ENCODE results near the gene MANBA.
"Not testable (repeated sequence)": the region's sequence is repeated elsewhere in the genome, so short reads cannot be mapped to it uniquely, and the experiment has no call there.

The MANBA gene

DNA sequence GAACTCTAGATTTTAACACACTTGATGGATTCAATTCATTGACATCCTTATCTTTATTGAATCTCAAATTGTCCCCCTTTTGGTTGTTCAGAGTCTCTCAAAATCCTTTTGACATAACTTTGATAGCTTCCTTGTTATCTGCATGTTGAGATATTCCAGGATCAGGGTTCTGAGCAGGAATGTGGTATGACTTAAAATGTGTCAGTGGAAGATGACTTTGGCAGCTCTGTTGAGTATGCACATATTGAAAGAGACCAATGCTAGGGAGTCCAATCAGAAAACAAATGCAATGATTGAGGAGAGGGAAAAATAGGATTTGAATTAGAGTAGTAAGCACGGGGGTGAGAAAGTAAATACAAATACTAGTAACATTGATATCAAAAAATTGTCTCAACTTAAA, 93.8 kb downstream of the MANBA start:
- DNase-seq: no peak

DNA sequence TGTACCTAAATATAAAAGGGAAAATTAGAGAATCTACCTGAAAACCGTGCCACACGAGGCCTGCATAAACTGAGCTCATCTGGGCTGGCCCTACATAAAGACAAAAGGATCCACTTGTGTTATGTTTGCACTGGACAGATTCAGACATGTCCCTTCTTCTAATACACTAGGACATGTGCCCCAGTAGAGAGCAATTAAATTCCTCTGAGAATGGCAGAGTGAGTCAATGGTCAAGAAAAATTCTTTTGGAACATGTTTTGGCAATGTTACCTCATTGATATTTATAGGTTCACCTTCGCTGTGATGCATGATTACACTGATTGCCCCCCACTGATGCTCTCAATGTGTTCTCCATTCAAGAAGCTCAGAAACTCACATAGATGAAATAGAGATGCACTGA, 95.2 kb downstream of the MANBA start:
- DNase-seq: no peak

DNA sequence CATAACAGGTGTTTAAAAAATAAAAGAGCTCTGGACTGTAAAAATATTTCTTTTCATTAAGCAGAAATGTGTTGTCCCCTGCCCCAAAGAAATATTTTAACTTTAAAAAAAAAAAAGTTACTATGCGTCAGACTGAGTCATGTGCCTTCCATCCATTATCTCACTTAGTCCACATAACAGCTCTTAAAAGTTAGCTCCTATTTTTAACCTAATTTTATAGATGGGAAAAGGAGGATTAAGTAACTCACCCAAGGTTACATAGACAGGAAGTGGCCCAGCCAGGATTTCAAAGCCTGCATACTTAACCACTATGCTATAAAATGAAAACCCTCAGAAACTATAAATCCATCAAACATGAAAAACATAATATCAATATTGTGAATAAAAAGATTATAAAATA, 97.7 kb downstream of the MANBA start:
- no peak for DNase-seq

DNA sequence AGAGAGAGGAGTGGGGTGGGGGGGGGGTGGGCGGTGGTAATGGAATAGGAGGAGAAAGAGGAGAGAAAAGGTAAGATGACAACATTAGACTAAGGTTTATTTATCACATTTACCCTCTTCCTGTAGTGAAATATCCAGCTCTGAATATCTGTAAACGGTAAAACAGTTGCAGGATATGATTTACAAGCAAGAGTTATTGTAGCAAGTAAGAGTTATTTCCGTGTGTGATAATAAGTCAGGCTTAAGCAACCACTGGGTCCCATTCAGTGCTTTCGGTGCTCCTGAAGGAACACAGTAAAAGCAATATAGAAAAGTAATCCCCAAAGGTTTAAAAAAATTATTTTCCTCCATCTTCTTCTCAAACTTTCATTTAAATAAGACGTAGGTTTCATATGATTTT, 103.6 kb downstream of the MANBA start:
- no peak for DNase-seq

DNA sequence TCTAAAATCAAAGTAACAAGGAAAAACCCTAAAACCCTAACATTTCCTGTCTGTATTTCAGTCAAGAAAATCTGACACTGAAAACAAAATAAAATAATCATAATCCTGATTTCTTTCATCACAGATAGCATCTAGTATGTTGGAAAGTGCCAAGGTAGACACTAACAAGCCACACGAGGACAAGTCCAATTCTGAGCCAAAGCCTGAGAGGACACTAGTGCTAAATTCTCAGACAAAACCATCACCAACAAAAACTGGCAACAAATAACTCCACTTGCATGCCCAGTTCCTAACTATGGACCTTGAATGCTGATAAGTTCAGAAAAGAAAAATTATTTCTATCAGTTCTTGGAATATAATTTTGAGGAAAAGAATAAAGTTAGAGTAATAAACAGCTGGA, 113.7 kb downstream of the MANBA start:
- no peak for DNase-seq

DNA sequence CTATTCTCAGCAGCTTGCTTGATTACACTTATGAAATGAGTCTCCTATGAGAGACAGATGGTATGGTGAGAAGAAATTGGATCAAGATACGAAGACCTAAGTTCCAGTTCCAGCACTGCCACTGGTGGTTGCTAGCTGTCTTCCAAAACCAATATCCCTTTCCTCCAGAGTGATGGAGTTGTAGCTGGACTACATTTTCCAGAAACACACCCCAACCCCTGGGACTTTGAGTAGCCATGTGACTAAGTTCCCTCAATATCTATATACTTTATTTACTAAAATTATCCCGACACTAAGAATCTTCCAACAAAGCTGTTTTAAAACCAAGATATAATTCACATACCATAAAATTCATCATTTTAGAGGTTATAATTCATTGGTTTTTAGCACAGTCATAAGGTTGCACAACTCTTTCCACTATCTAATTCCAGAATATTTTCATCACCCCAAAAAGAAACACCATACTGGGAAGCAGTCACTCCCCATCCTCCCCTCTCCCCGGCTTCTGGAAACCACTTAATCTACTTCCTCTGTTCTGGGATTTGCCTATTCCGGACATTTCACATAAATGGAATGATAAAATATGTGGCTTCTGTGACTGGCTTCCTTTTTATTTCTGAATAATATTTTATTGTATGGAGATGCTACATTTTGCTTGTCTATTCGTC, 118.0 kb downstream of the MANBA start:
- no peak for DNase-seq

DNA sequence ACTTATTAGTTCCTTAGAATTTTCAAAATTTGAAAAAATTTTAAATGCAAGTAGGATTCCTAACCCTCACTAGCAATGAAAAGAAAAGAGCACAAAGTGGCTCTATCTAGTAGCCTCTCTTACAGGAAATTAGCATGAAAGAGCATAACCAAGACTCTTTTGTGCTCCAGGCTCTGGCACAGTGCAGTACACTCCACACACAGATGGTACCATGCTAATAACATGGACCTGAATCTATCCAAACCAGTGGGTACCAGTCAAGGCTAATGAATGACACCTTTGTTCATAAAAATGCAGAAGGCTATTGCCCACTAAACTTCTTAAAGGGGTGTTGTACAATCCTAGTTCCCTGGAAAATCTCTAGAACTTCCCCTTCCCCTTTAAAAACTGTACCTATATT, 119.0 kb downstream of the MANBA start:
- DNase-seq: no peak

DNA sequence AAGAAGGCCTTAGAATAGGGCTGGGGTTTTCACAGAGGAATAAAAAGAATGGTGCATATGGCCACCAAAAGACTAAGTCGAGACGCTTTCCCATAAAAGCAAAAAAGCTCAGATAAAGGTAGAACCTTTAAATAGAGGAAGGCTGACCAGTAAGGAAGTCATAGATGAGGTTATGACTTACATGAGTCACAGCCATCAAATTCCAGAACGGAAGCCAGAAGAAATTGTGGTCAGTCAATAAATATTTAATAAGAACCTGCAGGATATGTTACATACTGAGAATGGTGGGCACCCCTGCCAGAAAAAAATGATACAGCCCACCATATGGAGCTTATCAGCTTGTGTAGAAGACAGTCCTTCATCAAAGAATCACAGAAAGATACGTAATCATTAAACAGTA, 120.1 kb downstream of the MANBA start:
- DNase-seq: no peak

DNA sequence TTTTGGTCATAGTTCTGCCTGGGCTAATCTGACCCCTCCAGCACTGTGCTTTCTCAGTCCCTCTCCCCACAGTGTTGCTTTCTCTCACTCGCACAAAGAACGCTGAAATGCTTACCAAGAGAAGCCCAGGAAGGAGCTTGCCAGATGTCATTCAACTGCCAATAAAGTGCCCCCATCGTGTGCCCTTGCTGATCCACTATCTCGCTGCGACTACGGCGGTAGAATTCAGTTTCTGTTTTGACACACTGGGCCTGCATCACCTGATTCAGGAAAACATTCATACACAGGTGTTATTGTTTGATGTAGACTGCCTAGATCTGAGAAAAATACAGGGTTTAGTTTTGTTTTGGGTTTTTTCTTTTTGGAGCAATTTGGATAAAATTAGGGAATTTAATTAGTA, 121.2 kb downstream of the MANBA start:
- DNase-seq: no peak

DNA sequence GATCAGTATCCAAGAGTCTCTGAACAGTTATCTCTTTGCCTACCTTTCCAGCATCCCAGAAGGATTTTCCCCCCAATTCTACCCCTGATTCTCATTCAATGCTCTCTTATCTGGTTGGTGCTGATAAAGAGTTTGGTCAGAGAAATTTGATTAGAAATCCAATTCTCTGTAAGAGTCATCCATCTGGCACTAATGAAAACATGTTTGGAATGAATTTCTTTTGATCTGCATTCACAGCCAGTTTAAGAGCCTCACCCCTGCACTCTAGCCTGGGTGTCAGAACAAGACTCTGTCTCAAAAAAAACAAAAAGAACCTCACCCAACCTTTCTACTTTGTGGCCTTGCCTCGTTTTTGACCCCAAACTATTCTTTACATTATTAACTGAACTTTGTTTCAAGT, 122.1 kb downstream of the MANBA start:
- no peak for DNase-seq

DNA sequence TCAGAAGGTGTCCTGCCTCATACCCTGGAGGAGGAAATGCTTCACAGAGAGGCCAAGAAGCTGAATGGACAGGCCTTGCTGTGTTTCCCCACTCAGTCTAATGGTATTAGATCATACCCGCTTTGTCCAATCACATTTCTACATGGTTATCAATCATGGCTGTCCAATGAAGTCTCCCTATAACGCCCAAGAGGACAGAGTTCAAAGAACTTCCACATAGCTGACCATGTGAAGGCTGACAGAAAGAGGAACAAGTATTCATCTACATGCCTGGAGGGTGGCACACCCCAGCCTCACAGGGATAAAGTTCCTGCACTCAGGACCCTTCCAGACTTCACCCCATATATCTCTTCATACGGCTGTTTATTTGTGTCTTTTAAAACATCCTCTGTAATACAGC, 123.4 kb downstream of the MANBA start:
- no peak for DNase-seq

DNA sequence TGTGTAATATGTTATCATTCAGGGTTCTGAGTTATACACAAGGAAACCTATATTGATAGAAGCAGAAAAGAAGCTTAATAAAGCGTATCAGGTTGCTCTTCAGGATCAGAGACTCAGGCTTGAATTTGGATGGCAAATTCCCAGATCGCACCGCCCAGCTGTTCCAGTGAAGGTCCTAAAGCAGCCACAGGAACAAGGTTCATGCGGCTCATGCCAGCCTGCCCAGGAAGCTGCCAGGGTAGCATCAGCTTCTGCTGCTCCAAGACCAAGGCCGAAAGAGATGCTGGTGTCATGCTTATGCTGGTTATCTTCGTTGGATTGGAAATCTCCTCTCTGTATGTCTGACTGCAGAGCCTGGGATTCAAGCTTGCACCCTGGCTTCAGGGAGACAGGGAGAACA, 127.7 kb downstream of the MANBA start:
- DNase-seq: no peak

DNA sequence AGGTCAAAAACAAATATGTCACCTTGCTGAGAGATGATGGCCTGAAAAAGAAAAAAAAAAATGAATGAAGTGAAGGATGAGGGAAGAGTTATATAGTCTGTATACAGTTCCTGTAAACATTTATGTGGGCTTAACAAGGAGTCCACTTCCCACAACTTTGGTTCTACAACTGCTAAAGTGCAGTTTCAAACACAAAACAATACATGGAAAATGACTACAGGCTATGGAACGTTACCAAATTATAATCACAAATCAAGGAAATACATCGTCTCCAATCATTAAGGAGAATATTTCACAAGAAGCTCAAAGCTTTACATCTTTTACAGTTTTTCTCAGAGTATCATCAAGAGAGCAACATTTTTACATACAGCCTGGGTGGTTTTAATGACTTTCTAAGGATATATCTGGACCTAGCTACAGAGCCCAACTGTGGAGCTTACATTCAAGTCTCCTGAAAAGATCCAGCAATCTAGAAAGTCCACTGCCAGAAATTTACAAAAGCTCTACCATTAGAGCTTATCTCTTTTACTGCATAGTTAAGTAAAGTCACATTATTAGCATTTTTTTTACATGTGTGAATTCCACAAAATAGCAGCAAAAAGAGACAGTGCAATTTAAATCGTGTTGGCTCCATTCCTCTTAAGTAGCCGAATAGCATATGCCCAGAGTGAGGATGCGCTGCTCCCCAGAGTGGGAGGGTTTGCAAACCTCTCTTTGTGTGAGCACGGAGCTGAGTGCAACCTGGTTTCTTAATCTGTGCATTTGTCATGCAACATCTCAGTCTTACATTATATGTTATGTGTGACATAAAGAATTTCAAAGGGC, 128.3 kb downstream of the MANBA start:
- no peak for DNase-seq

DNA sequence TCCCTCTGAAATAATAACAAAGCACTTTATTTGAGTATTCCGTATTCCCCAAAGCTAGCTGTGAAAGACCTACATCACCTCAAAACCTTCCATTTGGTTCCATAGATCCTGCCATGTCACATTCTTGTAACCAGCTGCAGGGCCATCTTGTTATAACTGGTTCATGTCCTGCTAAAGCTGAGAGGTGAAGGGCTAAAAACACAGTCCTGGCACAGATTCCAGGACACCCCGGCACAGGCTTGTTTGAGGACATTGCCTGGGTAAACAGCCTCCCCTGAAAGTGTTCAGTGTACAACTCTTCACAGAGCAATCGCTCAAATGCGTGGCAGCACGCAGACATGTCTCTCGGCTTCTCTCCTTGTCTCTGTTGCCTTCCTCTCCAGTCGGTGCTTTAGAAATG, 129.2 kb downstream of the MANBA start:
- no peak for DNase-seq

DNA sequence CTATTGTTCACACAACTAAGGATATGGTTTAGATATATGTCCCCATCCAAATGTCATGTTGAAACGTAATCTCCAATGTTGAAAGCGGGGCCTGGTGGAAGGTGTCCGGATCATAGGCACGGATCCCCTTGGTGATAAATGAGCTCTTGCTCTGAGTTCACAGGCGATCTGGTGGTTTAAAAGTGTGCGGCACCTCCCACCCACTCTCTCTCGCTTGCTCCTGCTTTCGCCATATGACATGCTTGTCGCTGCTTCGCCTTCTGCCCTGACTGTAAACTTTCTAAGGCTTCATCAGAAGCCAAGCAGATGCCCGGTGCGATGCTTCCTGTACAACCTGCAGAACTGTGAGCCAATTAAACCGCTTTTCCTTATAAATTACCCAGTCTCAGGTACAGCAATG, 131.1 kb downstream of the MANBA start:
- DNase-seq: no peak

DNA sequence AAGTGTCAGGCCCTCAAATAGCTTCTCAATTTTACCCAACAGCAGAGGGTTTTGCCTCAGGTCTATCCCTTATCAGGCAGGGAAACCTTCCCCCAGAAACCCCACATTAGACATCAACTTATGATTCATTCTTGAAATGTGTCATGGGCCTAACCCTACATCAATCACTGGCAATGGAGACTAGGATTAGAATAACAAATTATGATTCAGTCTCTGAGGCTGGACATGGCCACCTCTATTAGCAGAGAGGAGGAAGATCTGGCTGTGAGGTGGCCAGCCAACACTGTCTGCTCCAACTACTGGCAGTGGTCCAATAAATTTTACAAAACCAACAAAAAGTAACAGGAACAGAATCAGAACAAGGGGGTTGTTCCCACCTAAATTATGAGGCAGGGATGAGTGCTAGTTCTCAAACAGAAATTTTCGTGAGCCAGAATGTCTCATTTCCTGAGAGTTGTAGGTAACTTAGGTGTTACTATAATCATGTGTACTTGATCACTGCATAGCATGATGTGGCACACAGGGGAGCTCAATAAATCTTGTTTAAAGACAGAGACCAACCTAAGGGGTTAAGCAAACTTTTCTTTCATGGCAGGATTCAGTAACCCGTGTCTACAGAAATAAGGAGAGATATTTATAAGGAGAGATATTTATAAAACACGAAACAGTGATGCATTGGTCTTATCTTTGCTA, 132.8 kb downstream of the MANBA start:
- DNase-seq: no peak

DNA sequence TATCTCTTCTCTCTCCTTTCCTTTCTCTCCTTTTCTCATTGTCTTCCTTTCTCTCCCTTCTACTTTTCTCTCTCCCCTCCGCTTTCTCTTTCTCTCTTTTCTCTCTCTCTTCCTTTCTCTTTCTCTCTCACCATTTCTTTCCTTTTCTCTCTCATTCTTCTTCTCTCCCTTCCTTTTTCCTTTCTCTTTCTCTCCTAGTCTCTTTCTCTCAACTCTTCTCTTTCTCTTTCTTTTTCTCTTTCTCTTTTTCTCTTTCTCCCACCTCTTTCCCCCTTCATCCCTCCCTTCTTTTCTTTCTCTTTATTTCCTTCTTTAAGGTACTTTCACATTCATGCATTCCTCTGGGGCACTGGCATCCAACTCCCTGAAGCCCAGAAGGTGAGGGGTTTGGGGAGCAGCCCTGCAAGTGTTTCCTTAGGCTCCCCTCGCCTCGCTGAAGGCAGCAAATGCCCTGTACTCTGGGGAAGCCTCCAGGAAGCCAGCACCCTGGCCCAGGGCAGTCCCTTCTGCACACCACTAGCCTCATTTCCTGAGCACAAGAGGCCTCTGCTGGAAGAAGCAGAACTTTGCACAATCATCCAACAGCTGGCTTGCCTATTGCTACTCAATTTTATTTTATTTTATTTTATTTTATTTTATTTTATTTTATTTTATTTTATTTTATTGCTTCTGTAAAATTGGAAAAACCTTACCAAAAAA, 135.4 kb downstream of the MANBA start:
- DNase-seq: no peak

DNA sequence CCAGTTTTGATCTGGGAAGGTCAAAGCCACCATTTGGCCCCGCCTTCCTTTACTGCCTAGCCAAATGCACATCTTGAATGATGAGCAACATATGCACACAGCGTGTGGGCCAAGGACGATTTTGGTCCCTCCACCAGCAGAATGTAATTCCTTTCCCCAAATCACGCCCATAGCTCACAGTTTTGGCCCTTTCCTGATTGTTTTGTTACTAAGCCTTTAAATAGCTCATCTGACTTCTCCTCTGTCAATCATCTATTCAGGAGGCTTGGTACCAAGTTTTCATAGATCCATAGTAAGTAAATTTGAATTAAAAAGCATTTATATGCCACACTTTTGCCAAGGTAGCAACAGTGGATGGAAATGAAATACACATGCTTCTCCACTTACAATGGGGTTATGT, 136.3 kb downstream of the MANBA start:
- DNase-seq: no peak

DNA sequence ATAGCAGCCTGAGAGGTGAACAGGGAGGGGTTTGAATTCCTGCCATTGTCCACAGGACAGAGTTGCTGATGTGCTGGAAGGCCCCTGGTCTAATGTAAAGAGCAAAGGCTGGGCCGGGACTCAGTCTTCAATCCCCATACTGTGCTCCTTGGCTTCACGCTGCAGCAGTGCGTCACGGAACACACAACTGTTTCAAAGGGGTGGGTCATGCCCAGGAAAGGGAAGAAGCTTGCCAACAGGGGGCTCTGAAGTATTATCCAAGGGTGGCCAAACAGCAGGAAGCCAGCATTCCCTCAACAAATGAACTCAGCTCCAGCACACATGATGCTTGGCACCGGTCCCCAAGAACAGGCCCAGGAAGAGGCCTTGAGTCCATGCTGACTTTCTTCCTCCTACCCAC, 137.1 kb downstream of the MANBA start:
- no peak for DNase-seq

DNA sequence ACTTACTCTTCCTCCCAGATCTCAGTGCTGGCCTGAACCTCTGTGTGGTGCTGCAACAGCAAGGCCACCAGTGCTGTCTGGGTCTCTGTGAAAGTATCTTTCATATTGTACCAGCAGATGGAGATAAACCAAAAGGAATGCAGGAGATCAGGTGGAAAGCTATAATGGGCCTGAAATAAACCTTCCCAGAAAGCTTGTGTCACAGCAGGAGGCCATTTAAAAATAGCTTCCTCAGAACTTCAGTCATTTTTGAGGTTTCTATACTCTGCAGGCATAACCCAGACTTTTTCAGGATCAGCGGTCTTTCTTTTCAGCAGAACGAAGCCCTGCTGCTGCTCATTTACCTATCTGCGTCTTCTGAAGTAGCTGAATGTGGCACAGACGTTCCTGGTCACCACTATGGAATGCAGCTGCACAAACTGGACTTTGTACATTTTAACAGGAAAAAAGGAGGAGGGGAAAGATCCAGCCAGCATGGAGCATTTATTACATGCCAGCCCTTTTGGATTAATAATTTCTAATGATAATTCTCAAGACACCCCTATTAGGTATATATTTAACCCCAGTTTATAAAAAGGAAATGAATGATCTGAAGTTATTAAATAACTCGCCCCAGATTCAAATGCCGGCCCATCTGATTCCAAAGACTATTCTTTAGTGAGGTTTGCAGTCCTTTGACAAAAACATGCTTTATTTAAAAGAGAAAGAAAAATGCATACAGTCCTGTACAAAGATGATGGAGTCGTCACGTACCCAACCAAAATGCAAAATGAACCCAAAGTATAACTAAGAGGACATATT, 139.9 kb downstream of the MANBA start:
- no peak for DNase-seq

DNA sequence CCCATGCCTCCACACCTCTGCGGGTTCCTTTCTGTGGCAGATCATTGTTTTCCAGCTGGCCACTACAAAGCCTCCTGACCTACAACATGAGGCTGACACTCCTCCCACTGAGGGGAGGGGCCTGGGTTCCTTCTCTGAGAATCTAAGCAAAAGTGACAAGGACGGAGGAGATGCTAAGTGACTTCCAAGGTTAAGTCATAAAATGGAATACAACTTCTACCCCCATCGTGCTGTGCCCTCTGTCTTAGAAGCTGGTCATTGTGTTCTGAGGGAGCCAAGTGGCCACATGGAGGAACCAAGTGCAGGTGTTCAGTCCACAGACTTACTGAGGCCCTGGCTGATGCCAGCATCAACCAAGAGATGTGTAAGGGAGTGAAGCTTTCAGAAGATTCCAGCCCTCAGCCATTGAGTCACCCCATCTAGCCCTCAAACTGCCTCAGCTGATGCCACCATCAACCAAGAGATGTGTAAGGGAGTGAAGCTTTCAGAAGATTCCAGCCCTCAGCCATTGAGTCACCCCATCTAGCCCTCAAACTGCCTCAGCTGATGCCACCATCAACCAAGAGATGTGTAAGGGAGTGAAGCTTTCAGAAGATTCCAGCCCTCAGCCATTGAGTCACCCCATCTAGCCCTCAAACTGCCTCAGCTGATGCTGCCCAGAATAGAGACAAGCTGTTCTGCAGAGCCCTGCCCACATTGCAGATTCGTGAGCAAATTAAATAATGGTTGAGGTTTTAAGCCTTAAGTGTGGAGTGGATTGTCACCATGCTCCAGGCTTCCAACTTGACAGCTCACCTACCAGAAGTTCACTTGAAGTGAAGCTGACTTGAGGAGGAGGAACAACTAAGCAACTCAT, 140.8 kb downstream of the MANBA start:
- not testable (repeated sequence) for DNase-seq

DNA sequence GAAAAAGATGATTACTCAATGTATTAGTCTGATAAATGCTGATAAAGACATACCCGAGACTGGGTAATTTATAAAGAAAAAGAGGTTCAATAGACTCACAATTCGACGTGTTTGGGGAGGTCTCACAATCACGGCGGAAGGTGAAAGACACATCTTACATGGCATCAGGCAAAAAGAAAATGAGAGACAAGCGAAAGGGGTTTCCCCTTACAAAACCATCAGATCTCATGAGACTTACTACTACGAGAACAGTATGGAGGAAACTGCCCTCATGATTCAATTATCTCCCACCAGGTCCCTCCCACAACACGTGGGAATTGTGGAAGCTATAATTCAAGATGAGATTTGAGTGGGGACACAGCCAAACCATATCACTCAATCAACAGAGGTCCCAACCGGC, 141.7 kb downstream of the MANBA start:
- not testable (repeated sequence) for DNase-seq

All from NCI-H2171 (cell line).